Lower lobe of right lung (tissue), 2 donors: ENCODE measurements around the gene DCC. TPM values are rescaled to one million over a fixed set of nuclear protein-coding genes. Genes with fewer than 3 reads are reported as not detected.

Experiments
- ATAC-seq, 2 donors: fragments of 200-7000 bp; cut with Tn5 transposase; one replicate each; pipeline ENCODE4 v1.9.1; 2020 to 2022; ENCODE audit warnings: mild to moderate bottlenecking in 2 of 2, moderate library complexity in 2 of 2
- DNase-seq: peaks from one replicate; pipeline ENCODE4 v3.0.0-alpha.2; 2020
- H3K27ac ChIP-seq: fragments of 200-600 bp; one replicate; pipeline ENCODE4 v1.8.0; 2022
- H3K27me3 ChIP-seq: fragments of 200-600 bp; one replicate; pipeline ENCODE4 v1.8.0; 2022; ENCODE audit warnings: low read depth
- H3K36me3 ChIP-seq: fragments of 200-600 bp; one replicate; pipeline ENCODE4 v1.8.0; 2022; ENCODE audit warnings: mild to moderate bottlenecking
- H3K4me1 ChIP-seq: fragments of 200-600 bp; one replicate; pipeline ENCODE4 v1.8.0; 2022
- H3K4me3 ChIP-seq: fragments of 200-600 bp; one replicate; pipeline ENCODE4 v1.8.0; 2022; ENCODE audit warnings: mild to moderate bottlenecking
- H3K9me3 ChIP-seq: fragments of 200-600 bp; one replicate; pipeline ENCODE4 v1.8.0; 2022
- CTCF ChIP-seq: fragments of 200-600 bp; IDR thresholded peaks from one replicate; pipeline ENCODE4 v1.8.0; 2022; ENCODE audit warnings: antibody characterized with exemption, mild to moderate bottlenecking
- intact Hi-C: fragments of 100-400 bp; cut with DNase I; formaldehyde crosslinking; loops from one replicate; pipeline ENCODE4 v1.11.0; 2022
- total RNA-seq: library from RNA; stranded (reverse); fragmentation: NEBNext Ultra II Directional; extraction: Animal tissue kit (Norgen Biotek cat#: 25700); gene quantifications from one replicate; pipeline ENCODE4 v1.2.1, GENCODE V29; 2021
- donor health status: DM: no; HTN: yes; CAD: no; lungs with severe emphysema.

Gene DCC
- total RNA-seq, 1 donor from 2014 or later, result 4.5 TPM

- no peaks in the 10 kb centered on the region for H3K27me3 ChIP-seq
- no peak overlapping the region for H3K27ac ChIP-seq
- no peaks in the 10 kb centered on the region for H3K4me1 ChIP-seq
- intact Hi-C loops, result no loop called here
- H3K4me3 ChIP-seq, result no peak overlapping the region
- no peaks in the 10 kb centered on the region for H3K36me3 ChIP-seq
- ATAC-seq, result no peak
- no peak for DNase-seq
- no peak for TF ChIP-seq CTCF
- no peaks in the 10 kb centered on the region for H3K9me3 ChIP-seq
Measured at GRCh38 chr18:53135654-53136053, 795.7 kb downstream of the DCC start.

- H3K27me3 ChIP-seq, result no peaks in the 10 kb centered on the region
- H3K36me3 ChIP-seq, result no peaks in the 10 kb centered on the region
- no peaks in the 10 kb centered on the region for H3K4me1 ChIP-seq
- intact Hi-C loops, result no loop called here
- no peaks in the 10 kb centered on the region for H3K9me3 ChIP-seq
- ATAC-seq, result no peak
- no peak overlapping the region for H3K27ac ChIP-seq
- no peak for DNase-seq
- no peak for TF ChIP-seq CTCF
- no peak overlapping the region for H3K4me3 ChIP-seq
Measured at GRCh38 chr18:53139746-53140500, 799.9 kb downstream of the DCC start.

GRCh38 chr18:53142005-53142404 lies 802.0 kb downstream of the DCC start:
- no peaks in the 10 kb centered on the region for H3K4me1 ChIP-seq
- ATAC-seq (no peak), DNase-seq (no peak)
- H3K27ac ChIP-seq, result no peak overlapping the region
- intact Hi-C loops, result no loop called here
- no peaks in the 10 kb centered on the region for H3K36me3 ChIP-seq
- TF ChIP-seq CTCF, result no peak
- H3K9me3 ChIP-seq, result no peaks in the 10 kb centered on the region
- no peaks in the 10 kb centered on the region for H3K27me3 ChIP-seq
- no peak overlapping the region for H3K4me3 ChIP-seq

GRCh38 chr18:53147472-53147871 lies 807.5 kb downstream of the DCC start:
- no peaks in the 10 kb centered on the region for H3K27me3 ChIP-seq
- intact Hi-C loops, result no loop called here
- H3K4me1 ChIP-seq, result no peaks in the 10 kb centered on the region
- no peak overlapping the region for H3K4me3 ChIP-seq
- DNase-seq (no peak), ATAC-seq (no peak)
- H3K27ac ChIP-seq, result no peak overlapping the region
- no peak for TF ChIP-seq CTCF
- no peaks in the 10 kb centered on the region for H3K36me3 ChIP-seq
- H3K9me3 ChIP-seq, result no peaks in the 10 kb centered on the region

GRCh38 chr18:53148123-53148522 lies 808.1 kb downstream of the DCC start:
- intact Hi-C loops, result no loop called here
- no peaks in the 10 kb centered on the region for H3K27me3 ChIP-seq
- ATAC-seq, result no peak

More at GRCh38 chr18:53148123-53148522, 808.1 kb downstream of the DCC start:
- no peaks in the 10 kb centered on the region for H3K4me1 ChIP-seq
- TF ChIP-seq CTCF, result no peak
- no peaks in the 10 kb centered on the region for H3K9me3 ChIP-seq
- DNase-seq, result no peak
- H3K4me3 ChIP-seq, result no peak overlapping the region
- H3K27ac ChIP-seq, result no peak overlapping the region
- H3K36me3 ChIP-seq, result no peaks in the 10 kb centered on the region
